GM21619 (cell line): ENCODE results near the gene SEPHS1.
"Not testable (repeated sequence)": the region's sequence is repeated elsewhere in the genome, so short reads cannot be mapped to it uniquely, and the experiment has no call there.

ENCODE experiments used
- ATAC-seq: cut with Tn5 transposase; IDR thresholded peaks from one replicate; pipeline ENCODE4 v1.9.1; 2021; ENCODE audit not compliant: unreplicated experiment

SEPHS1 gene

DNA sequence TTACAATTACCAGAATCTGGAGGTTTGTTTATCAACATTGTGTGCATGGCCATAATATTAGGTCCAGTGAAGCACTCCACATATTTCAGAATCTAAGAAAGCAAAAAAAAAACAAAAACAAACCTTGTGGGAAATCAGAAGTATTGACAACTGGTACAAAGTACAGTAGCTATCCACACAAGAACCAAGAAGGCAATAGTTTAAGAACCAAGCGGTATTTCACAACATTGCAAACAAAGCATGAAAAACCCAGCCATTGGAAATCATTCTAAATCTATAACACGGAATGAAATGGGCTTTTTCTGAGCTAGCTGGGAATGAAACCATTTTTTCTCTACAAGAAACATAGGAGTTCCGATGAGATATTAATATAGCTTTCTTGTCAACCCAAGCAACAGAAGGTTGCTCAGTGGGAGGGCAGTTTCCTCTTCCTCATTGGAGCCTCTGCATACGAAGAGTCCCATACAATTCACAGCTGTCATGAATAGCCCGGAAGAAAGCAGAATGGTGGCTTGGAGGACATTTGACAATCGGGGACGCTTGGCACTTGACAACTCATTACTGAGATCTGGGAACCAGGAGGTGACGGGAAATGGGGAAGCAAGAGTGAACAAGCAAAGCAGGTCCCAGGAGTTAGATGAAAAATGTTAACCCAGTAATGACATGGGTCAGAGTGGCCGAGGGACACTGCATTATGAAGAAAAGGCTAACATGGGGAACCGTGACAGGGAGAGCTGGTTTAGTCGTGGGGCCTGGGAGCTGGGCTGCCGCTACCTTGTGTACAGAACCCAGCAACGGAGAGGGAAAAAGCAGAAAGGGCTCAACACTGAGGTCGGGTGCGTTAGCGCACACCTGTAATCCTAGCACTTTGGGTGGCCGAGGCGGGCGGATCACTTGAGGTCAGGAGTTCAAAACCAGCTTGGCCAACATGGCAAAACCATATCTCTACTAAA, 56.0 kb downstream of the SEPHS1 start:
- no peak for ATAC-seq

GRCh38 chr10:13291061-13291460, 57.0 kb downstream of the SEPHS1 start:
- no peak for ATAC-seq

DNA sequence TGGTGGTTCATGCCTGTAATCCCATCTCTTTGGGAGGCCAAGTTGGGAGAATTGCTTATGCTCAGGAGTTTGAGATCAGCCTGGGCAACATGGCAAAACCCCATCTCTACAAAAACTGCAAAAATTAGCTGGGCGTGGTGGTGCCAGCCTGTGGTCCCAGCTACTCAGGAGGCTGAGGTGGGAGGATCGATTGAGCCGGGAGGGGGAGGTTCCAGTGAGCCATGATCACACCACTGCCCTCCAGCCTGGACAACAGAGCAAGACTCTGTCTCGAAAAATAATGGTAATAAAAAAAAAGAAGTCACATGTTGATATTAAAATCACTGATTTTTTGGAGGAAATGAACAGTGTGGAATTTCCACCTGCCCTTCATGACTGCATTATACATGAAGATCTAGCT, 64.0 kb downstream of the SEPHS1 start:
- ATAC-seq = no peak

- not testable (repeated sequence) for ATAC-seq
These were observed 65.7 kb downstream of the SEPHS1 start for GRCh38 chr10:13282348-13282747.

- ATAC-seq = no peak
These were observed 71.2 kb downstream of the SEPHS1 start for GRCh38 chr10:13276749-13277365.

GRCh38 chr10:13276146-13276545, 71.9 kb downstream of the SEPHS1 start:
- ATAC-seq = not testable (repeated sequence)

GRCh38 chr10:13272164-13272571, 75.9 kb downstream of the SEPHS1 start:
- ATAC-seq = peak; percentile 31

DNA sequence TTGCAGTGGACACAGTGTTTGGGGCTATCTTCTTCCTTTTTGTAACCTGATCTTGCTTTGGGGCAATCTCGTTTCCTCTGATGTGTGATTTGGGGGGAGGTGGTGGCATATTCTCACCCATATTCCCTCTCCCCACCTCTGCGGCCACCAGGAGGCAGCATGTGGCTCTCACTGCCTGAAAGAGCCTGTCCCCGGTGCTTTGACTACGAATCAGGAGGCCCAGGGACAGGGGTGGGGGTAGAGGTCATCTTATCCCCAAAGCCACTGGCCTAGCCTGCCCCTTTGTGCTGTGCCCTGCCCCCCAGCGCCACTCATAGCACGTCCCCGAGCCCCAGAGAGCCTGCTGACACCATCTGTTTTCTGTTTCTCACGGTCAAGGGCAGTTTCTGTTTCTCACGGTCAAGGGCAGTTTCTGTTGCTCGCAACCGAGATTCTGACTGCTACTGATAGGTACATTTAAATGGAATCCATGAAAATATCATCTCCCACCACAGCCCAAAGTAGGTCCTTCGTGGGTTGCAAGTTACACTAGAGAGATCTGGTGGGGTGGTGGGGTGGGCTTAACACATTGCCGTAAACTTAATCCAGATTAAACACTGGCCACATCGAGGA, 76.4 kb downstream of the SEPHS1 start:
- ATAC-seq = peak; percentile 73

GRCh38 chr10:13270877-13271551, 77.1 kb downstream of the SEPHS1 start:
- no peak for ATAC-seq

- no peak for ATAC-seq
These were observed 79.3 kb downstream of the SEPHS1 start for GRCh38 chr10:13268841-13269240.

DNA sequence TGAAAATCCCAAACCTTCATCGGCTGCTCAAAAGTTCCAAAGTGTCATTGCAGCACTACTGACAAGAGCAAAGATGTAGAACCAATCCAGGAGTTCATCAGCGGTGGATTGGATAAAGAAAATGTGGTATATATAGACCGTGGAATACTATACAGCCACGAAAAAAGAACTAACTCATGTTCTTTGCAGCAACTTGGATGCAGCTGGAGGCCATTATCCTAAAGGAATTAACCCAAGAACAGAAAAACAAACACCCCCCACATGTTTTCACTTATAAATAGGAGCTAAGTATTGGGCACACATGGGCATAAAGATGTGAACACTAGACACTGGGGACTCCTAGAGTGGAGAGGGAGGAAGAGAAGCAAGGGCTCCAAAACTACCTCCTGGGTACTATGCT, 79.8 kb downstream of the SEPHS1 start:
- ATAC-seq = no peak
